Keratinocyte (primary cell): ENCODE results near the gene CHD2.

ENCODE experiments used
- CTCF ChIP-seq, 3 experiments: IDR thresholded peaks in 1 of 3; conservative IDR thresholded peaks in 1 of 3; optimal IDR thresholded peaks in 1 of 3; 2 replicates in 2 of 3; 3 replicates in 1 of 3; pipeline versions ENCODE3 to v1.5.1; 2011; ENCODE audit warnings: low read length in 3 of 3, mild to moderate bottlenecking in 3 of 3, moderate library complexity in 2 of 3, control low read depth in 1 of 3, inconsistent platforms in 1 of 3; ENCODE audit not compliant: insufficient read depth in 2 of 3; ENCODE audit errors: extremely low read depth in 1 of 3
- EZH2 ChIP-seq: IDR thresholded peaks from one replicate; pipeline ENCODE4 v1.6.1; 2012; ENCODE audit warnings: inconsistent platforms, mild to moderate bottlenecking, low read length, moderate library complexity

- TF ChIP-seq CTCF (optimal IDR thresholded peaks at IDR 0.05 in 1 of 3, IDR thresholded peaks at IDR 0.05 in 1 of 3, conservative IDR thresholded peaks at IDR 0.05 in 1 of 3; ENCODE audit: extremely low read depth in 1 of 3, insufficient read depth in 2 of 3, low read length in 3 of 3) (no peak), EZH2 (no peak)
These were observed 37.8 kb downstream of the CHD2 start for GRCh38 chr15:92937901-92938300.
